Epithelial cell of esophagus (primary cell): ENCODE measurements around the gene RASA1.
"Not testable (repeated sequence)": the region's sequence is repeated elsewhere in the genome, so short reads cannot be mapped to it uniquely, and the experiment has no call there.

Experiments used
- DNase-seq: peaks from one replicate; pipeline ENCODE4 v3.0.0; 2010; ENCODE audit warnings: low read depth
- H3K4me3 ChIP-seq: 2 replicates; pipeline ENCODE4 v1.5.1; 2011; ENCODE audit warnings: mild to moderate bottlenecking, low read length, control low read depth
- CTCF ChIP-seq: IDR thresholded peaks from 2 replicates; pipeline ENCODE4 v1.5.1; 2011; ENCODE audit warnings: low read depth, mild to moderate bottlenecking, low read length, control low read depth, inconsistent platforms; ENCODE audit not compliant: insufficient read depth; ENCODE audit errors: missing control alignments

RASA1 gene

GRCh38 chr5:87263498-87263897 lies 4.2 kb upstream of the RASA1 start:
- DNase-seq, result no peak
- no peak for TF ChIP-seq CTCF
- no peak overlapping the region for H3K4me3 ChIP-seq

GRCh38 chr5:87266914-87267573 lies 639 bp upstream of the RASA1 start:
- TF ChIP-seq CTCF, result no peak
- peak overlapping the region; percentile 80 for H3K4me3 ChIP-seq
- no peak for DNase-seq

GRCh38 chr5:87268126-87268969 lies 665 bp downstream of the RASA1 start:
- peak overlapping the region; percentile 80 for H3K4me3 ChIP-seq
- peak; percentile 69 for DNase-seq
- no peak for TF ChIP-seq CTCF

- TF ChIP-seq CTCF, result no peak
- no peak for DNase-seq
- H3K4me3 ChIP-seq, result peak overlapping the region; percentile 80
These were observed 1.3 kb downstream of the RASA1 start for GRCh38 chr5:87268970-87269377.

- DNase-seq, H3K4me3 ChIP-seq: not testable (repeated sequence)
These were observed 3.2 kb downstream of the RASA1 start for GRCh38 chr5:87270888-87271287.

GRCh38 chr5:87276655-87277054 lies 9.0 kb downstream of the RASA1 start:
- no peak for DNase-seq
- no peak overlapping the region for H3K4me3 ChIP-seq
- TF ChIP-seq CTCF, result no peak

GRCh38 chr5:87277279-87277835 lies 9.7 kb downstream of the RASA1 start:
- DNase-seq, result peak; percentile 37
- H3K4me3 ChIP-seq, result no peak overlapping the region
- no peak for TF ChIP-seq CTCF
